Neuronal stem cell (in vitro differentiated cells): Measurements from ENCODE around the gene HDAC7.
A peak's percentile ranks its signal among the peaks of the same experiment; 100 is the strongest.

Source experiments
- DNase-seq: peaks from one replicate; pipeline ENCODE4 v3.0.0-alpha.2; 2013; ENCODE audit warnings: low spot score
- H2AFZ ChIP-seq: one replicate; pipeline ENCODE4 v1.6.1; 2013; ENCODE audit warnings: mild to moderate bottlenecking, low read length, inconsistent platforms
- H2AK5ac ChIP-seq: 2 replicates; pipeline ENCODE4 v1.6.1; 2013; ENCODE audit warnings: low read depth, mild to moderate bottlenecking, inconsistent platforms, low read length, moderate library complexity, mixed read lengths
- H2BK120ac ChIP-seq: 2 replicates; pipeline ENCODE4 v1.6.1; 2013; ENCODE audit warnings: low read depth, mild to moderate bottlenecking, inconsistent platforms, low read length, moderate library complexity, mixed read lengths
- H2BK12ac ChIP-seq: one replicate; pipeline ENCODE4 v1.6.1; 2013; ENCODE audit warnings: low read length, inconsistent platforms
- H2BK15ac ChIP-seq: 2 replicates; pipeline ENCODE4 v1.6.1; 2013; ENCODE audit warnings: mild to moderate bottlenecking, low read length, inconsistent platforms, mixed read lengths
- H2BK5ac ChIP-seq: one replicate; pipeline ENCODE4 v1.6.1; 2013; ENCODE audit warnings: inconsistent platforms, mild to moderate bottlenecking, low read length, moderate library complexity
- H3K14ac ChIP-seq: one replicate; pipeline ENCODE4 v1.6.1; 2013; ENCODE audit warnings: low read length, inconsistent platforms
- H3K18ac ChIP-seq: 2 replicates; pipeline ENCODE4 v1.6.1; 2013; ENCODE audit warnings: low read length, inconsistent platforms
- H3K23ac ChIP-seq: 2 replicates; pipeline ENCODE4 v1.6.1; 2013; ENCODE audit warnings: low read depth, mild to moderate bottlenecking, mixed read lengths, low read length, inconsistent platforms; ENCODE audit not compliant: poor library complexity
- H3K27ac ChIP-seq: replicated peaks from 3 replicates; pipeline ENCODE4 v1.5.1; 2013; ENCODE audit warnings: low read length, inconsistent platforms
- H3K27me3 ChIP-seq, 3 experiments: 2 replicates each; pipeline ENCODE4 v1.6.1; 2013; ENCODE audit warnings: low read length in 3 of 3, mild to moderate bottlenecking in 2 of 3, inconsistent platforms in 1 of 3, low read depth in 1 of 3, mixed read lengths in 1 of 3, moderate library complexity in 1 of 3; ENCODE audit not compliant: control insufficient read depth in 3 of 3, insufficient read depth in 3 of 3
- H3K36me3 ChIP-seq, 2 donors: replicated peaks in 1 of 2; 2 replicates each; pipeline ENCODE4 v1.6.1; 2013; ENCODE audit warnings: low read length in 2 of 2; ENCODE audit not compliant: control insufficient read depth in 2 of 2, insufficient read depth in 2 of 2
- H3K4ac ChIP-seq: 2 replicates; pipeline ENCODE4 v1.6.1; 2013; ENCODE audit warnings: inconsistent platforms, mild to moderate bottlenecking, low read length, moderate library complexity
- H3K4me1 ChIP-seq, 2 donors: 1 replicate in 1 of 2; 2 replicates in 1 of 2; pipeline ENCODE4 v1.6.1; 2013; ENCODE audit warnings: low read length in 2 of 2, low read depth in 1 of 2; ENCODE audit not compliant: control insufficient read depth in 2 of 2, insufficient read depth in 1 of 2
- H3K4me2 ChIP-seq: one replicate; pipeline ENCODE4 v1.6.1; 2013; ENCODE audit warnings: mild to moderate bottlenecking, low read length, inconsistent platforms; ENCODE audit not compliant: insufficient read depth, poor library complexity, severe bottlenecking
- H3K4me3 ChIP-seq, 2 donors: 2 replicates each; pipeline ENCODE4 v1.5.1; 2013; ENCODE audit warnings: low read length in 2 of 2, mild to moderate bottlenecking in 2 of 2, inconsistent platforms in 1 of 2, moderate library complexity in 1 of 2
- H3K79me1 ChIP-seq: one replicate; pipeline ENCODE4 v1.6.1; 2013; ENCODE audit warnings: low read depth, mild to moderate bottlenecking, inconsistent platforms, low read length, moderate library complexity
- H3K9ac ChIP-seq: one replicate; pipeline ENCODE4 v1.6.1; 2013; ENCODE audit warnings: mild to moderate bottlenecking, low read depth, low read length, inconsistent platforms; ENCODE audit not compliant: poor library complexity
- H3K9me3 ChIP-seq, 2 donors: replicated peaks in 1 of 2; 2 replicates each; pipeline versions ENCODE3 to v1.6.1; 2013; ENCODE audit warnings: low read length in 2 of 2, mild to moderate bottlenecking in 2 of 2, inconsistent platforms in 1 of 2, low read depth in 1 of 2, mixed read lengths in 1 of 2, moderate library complexity in 1 of 2; ENCODE audit not compliant: control insufficient read depth in 2 of 2, insufficient read depth in 1 of 2
- H4K8ac ChIP-seq: one replicate; pipeline ENCODE4 v1.6.1; 2013; ENCODE audit warnings: low read depth, mild to moderate bottlenecking, inconsistent platforms, low read length, moderate library complexity
- H4K91ac ChIP-seq: one replicate; pipeline ENCODE4 v1.6.1; 2013; ENCODE audit warnings: low read length, low read depth, mild to moderate bottlenecking, inconsistent platforms; ENCODE audit not compliant: poor library complexity
- WGBS, 2 donors: extraction: QIAGEN DNeasy Blood & Tissue Kit; methylation state at CpG; one replicate each; pipeline ENCODE4 v1.1.7; 2013; ENCODE audit warnings: missing lambda C conversion rate in 2 of 2, mixed read lengths in 1 of 2; ENCODE audit not compliant: insufficient read length in 2 of 2, insufficient replicate concordance in 1 of 2; ENCODE audit errors: extremely low coverage in 2 of 2; 5-methylcytosine and 5-hydroxymethylcytosine counted together

Gene HDAC7

GRCh38 chr12:47770086-47770726 is 49.5 kb downstream of the HDAC7 start:
- no peak overlapping the region for H2BK120ac ChIP-seq
- H2BK15ac ChIP-seq = no peak overlapping the region
- H3K79me1 ChIP-seq = no peaks in the 10 kb centered on the region
- H3K4me2 ChIP-seq = no peak overlapping the region
- no peak overlapping the region for H3K4me3 ChIP-seq
- no peak overlapping the region for H3K9ac ChIP-seq
- H3K4ac ChIP-seq = no peak overlapping the region
- H3K4me1 ChIP-seq = peaks cover 14 to 16% of the 10 kb centered on the region in 2 donors
- peak overlapping the region; percentile 48 for H2AFZ ChIP-seq
- no peak for DNase-seq
- peaks cover 0 to 5% (median 0%) of the 10 kb centered on the region in 3 experiments for H3K27me3 ChIP-seq
- no peaks in the 10 kb centered on the region for H3K9me3 ChIP-seq
- H3K14ac ChIP-seq = no peak overlapping the region
- no peak overlapping the region for H3K23ac ChIP-seq
- no peaks in the 10 kb centered on the region for H3K36me3 ChIP-seq
- no peak overlapping the region for H3K27ac ChIP-seq
- H2AK5ac ChIP-seq = no peak overlapping the region
- no peak overlapping the region for H2BK5ac ChIP-seq
- no peak overlapping the region for H4K91ac ChIP-seq
- no peak overlapping the region for H3K18ac ChIP-seq
- H4K8ac ChIP-seq = no peak overlapping the region
- no peak overlapping the region for H2BK12ac ChIP-seq
- WGBS, 2 donors = no CpG with 5 or more reads among the region's 3 CpGs

- peaks cover 15% of the 10 kb centered on the region in 2 donors for H3K4me1 ChIP-seq
- no peaks in the 10 kb centered on the region for H3K79me1 ChIP-seq
- no peak overlapping the region for H3K4me2 ChIP-seq
- no peaks in the 10 kb centered on the region for H3K9me3 ChIP-seq
- H3K14ac ChIP-seq = no peak overlapping the region
- H3K4ac ChIP-seq = no peak overlapping the region
- no peak overlapping the region for H3K18ac ChIP-seq
- no peak overlapping the region for H3K27ac ChIP-seq
- no peak overlapping the region for H4K8ac ChIP-seq
- no peak overlapping the region for H2BK15ac ChIP-seq
- H2AK5ac ChIP-seq = no peak overlapping the region
- H2BK12ac ChIP-seq = no peak overlapping the region
- H2BK120ac ChIP-seq = no peak overlapping the region
- peak overlapping the region; percentile 50 for H2AFZ ChIP-seq
- H3K23ac ChIP-seq = no peak overlapping the region
- no peak overlapping the region for H3K4me3 ChIP-seq
- no peak for DNase-seq
- H3K9ac ChIP-seq = no peak overlapping the region
- H4K91ac ChIP-seq = no peak overlapping the region
- H3K36me3 ChIP-seq = no peaks in the 10 kb centered on the region
- H3K27me3 ChIP-seq = peaks cover 0 to 5% (median 0%) of the 10 kb centered on the region in 3 experiments
- H2BK5ac ChIP-seq = no peak overlapping the region
- no CpG with 5 or more reads among the region's 4 CpGs for WGBS, 2 donors
Measured at GRCh38 chr12:47769234-47770085, 50.2 kb downstream of the HDAC7 start.

DNA sequence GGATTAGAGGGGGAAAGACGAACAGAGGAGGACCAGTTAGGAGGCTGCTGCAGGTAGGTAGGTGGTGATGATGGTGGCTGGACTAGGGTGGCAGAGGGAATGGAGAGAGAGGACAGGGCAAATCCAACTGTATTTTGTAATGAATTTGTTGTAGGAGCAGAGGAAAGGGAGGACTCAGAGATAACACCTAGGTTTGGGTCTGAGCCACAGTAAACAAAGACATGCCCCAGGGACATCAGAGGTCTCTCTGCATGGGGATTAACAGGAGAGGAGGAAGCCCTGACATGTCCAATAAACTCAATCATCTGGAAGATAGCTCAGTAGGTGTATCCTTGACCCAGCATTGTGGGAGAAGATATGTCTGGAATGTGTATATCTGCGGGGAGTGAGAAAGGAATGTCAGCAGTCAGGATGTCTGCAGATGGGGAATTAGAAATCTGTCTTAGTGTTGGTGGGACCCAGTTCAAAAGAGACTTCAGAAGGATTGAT is 51.3 kb downstream of the HDAC7 start:
- H3K14ac ChIP-seq = no peak overlapping the region
- H3K27ac ChIP-seq = peak overlapping the region; percentile 51
- H3K4me2 ChIP-seq = no peak overlapping the region
- H2BK120ac ChIP-seq = no peak overlapping the region
- H3K4me3 ChIP-seq = no peak overlapping the region
- H3K9me3 ChIP-seq = no peaks in the 10 kb centered on the region
- H3K27me3 ChIP-seq = no peaks in the 10 kb centered on the region
- H3K9ac ChIP-seq = no peak overlapping the region
- no peak overlapping the region for H3K23ac ChIP-seq
- no peak overlapping the region for H4K8ac ChIP-seq
- H3K36me3 ChIP-seq = no peaks in the 10 kb centered on the region
- H3K4ac ChIP-seq = no peak overlapping the region
- H2BK5ac ChIP-seq = no peak overlapping the region
- H3K18ac ChIP-seq = no peak overlapping the region
- H2AFZ ChIP-seq = peak overlapping the region; percentile 50
- no peaks in the 10 kb centered on the region for H3K79me1 ChIP-seq
- WGBS, 2 donors = no CpG with 5 or more reads among the region's 2 CpGs
- peaks cover 11 to 15% of the 10 kb centered on the region in 2 donors for H3K4me1 ChIP-seq
- DNase-seq = no peak
- no peak overlapping the region for H2BK12ac ChIP-seq
- H2AK5ac ChIP-seq = no peak overlapping the region
- no peak overlapping the region for H2BK15ac ChIP-seq
- no peak overlapping the region for H4K91ac ChIP-seq

DNA sequence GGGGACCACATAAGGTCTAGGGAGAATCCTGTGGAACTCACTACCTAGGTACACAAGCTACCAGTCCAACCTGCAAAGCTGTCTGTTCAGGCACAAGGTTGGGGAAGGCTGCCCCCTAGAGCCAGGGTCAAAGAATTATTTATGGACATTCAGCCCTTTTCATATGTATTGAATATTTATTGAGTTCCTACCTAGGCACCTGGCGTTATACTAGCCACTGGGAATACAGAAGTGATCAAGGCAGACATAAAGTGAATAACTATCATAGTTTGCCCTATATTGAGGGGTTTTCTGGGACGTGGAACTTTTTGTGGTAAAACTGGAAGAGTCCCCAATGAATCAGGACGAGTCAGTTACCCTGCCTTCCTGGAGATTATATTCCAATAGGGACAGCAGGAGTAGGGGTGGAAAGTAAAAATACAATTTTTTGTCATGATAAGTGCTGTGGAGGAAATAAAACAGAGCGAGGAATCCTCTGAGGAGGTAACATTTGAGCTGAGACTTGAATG is 52.4 kb downstream of the HDAC7 start:
- Histone ChIP-seq H2AK5ac (no peak overlapping the region), H3K36me3 (no peaks in the 10 kb centered on the region), H3K9ac (no peak overlapping the region), H3K27ac (no peak overlapping the region), H3K4me2 (no peak overlapping the region), H3K18ac (no peak overlapping the region), H2BK5ac (no peak overlapping the region), H3K27me3 (no peaks in the 10 kb centered on the region), H2BK15ac (no peak overlapping the region), H3K4me1 (peaks cover 11 to 15% of the 10 kb centered on the region in 2 donors), H2BK12ac (no peak overlapping the region), H3K79me1 (no peaks in the 10 kb centered on the region), H3K23ac (no peak overlapping the region), H2BK120ac (no peak overlapping the region), H3K4ac (no peak overlapping the region), H3K9me3 (no peaks in the 10 kb centered on the region), H3K4me3 (no peak overlapping the region), H4K8ac (no peak overlapping the region), H2AFZ (no peak overlapping the region), H4K91ac (no peak overlapping the region), H3K14ac (no peak overlapping the region)
- DNase-seq = no peak
- WGBS, 2 donors = no CpG with 5 or more reads among the region's 4 CpGs
